SW480 (cell line): ENCODE results near the gene TTL.
"Not testable (repeated sequence)": the region's sequence is repeated elsewhere in the genome, so short reads cannot be mapped to it uniquely, and the experiment has no call there.

ENCODE experiments used
- DNase-seq: peaks from one replicate; pipeline ENCODE4 v3.0.0-alpha.2; 2016; ENCODE audit warnings: low spot score

The TTL gene

DNA sequence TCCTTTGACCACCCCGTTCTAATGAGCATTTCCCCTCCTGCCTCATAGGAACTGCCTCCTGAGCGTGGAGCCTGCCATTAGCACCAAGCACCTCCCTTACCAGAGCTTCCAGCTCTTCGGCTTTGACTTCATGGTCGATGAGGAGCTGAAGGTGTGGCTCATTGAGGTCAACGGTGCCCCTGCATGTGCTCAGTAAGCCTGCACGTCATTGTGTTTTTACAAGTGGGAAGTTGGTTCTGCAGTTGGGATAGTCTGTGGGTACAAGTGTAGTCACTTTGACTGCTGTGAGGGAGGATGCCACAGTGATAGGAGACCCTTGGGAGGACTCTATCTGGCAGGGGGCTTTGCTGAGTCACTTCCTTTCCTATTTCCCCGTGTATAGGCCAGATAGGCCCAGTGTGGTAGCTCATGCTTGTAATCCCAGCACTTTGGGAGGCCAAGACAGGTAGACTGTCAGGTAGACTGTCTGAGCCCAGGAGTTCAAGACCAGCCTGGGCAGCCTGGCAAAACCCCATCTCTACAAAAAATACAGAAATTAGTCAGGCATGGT, 38.4 kb downstream of the TTL start:
- DNase-seq: no peak

- DNase-seq: no peak
Measured at GRCh38 chr2:112523291-112523777, 41.4 kb downstream of the TTL start.

DNA sequence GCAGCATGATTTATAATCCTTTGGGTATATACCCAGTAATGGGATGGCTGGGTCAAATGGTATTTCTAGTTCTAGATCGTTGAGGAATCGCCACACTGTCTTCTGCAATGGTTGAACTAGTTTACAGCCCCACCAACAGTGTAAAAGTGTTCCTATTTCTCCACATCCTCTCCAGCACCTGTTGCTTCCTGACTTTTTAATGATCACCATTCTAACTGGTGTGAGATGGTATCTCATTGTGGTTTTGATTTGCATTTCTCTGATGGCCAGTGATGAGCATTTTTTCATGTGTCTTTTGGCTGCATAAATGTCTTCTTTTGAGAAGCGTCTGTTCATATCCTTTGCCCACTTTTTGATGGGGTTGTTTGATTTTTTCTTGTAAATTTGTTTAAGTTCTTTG, 42.3 kb downstream of the TTL start:
- DNase-seq: not testable (repeated sequence)

DNA sequence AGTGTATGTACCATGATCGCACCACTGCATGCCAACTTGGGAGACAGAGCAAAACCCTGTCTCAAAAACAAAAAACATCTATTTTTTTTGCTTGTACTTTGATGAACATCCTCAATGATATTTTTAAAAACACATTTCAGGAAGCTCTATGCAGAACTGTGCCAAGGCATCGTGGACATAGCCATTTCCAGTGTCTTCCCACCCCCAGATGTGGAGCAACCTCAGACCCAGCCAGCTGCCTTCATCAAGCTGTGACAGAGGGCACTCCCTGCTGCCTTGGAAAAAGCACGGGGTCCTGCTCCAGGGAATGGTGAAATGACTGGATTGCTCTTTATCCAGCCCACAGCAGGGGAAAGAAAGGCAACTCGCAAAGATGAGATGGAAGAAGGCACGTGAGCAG, 46.6 kb downstream of the TTL start:
- no peak for DNase-seq

- DNase-seq: no peak
Measured at GRCh38 chr2:112529757-112530156, 47.8 kb downstream of the TTL start.

DNA sequence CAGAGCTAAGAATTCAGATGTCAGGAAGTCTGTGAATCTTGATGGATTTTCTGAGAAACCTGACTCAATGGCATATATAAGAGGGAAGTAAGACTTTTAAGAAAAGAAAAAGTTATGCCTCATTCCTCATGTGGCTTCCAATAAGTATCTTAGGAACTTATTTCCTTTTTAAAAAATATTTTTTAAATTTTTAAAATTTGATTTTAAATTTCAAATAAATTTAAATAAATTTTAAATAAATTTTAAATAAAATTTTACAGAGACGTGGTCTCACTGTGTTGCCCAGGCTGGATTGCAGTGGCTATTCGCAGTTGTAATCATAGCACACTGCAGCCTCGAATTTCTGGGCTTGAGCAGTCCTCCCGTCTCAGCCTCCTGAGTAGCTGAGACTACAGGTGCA, 48.8 kb downstream of the TTL start:
- DNase-seq: no peak

DNA sequence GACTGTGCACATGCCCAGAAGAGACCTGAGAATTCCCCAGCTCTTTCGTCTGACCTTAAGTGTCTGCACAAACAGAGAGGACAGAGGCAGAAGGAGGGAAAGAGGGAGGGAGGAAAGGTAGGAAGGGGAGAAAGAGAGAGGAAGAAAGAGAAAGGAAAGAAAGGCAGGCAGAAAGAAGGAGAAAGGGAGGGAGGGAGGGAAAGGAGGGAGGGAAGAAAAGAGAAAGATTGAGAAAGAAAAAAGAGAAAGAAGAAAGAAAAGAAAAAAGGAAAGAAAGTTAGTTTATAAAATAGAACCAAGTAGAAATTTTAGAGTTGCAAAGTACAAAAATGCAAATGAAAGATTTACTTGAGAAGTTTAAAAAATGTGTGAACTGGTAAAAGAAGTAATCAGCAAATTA, 52.9 kb downstream of the TTL start:
- no peak for DNase-seq

DNA sequence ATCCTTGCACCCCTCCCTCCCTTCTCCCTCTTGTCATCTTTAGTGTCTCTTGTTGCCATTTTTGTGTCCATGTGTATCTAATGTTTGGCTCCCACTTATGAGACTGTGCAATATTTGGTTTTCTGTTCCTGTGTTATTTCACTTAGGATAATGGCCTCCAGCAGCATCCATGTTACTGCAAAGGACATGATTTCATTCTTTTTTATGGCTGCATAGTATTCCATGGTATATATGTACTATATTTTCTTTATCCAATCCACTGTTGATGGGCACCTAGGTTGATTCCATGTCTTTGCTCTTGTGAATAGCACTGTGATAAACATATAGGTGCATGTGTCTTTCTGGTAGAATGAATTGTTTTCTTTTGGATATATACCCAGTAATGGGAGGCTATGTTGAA, 54.7 kb downstream of the TTL start:
- DNase-seq: not testable (repeated sequence)

GRCh38 chr2:112539306-112539705, 57.4 kb downstream of the TTL start:
- no peak for DNase-seq

GRCh38 chr2:112540906-112541305, 59.0 kb downstream of the TTL start:
- DNase-seq: no peak

DNA sequence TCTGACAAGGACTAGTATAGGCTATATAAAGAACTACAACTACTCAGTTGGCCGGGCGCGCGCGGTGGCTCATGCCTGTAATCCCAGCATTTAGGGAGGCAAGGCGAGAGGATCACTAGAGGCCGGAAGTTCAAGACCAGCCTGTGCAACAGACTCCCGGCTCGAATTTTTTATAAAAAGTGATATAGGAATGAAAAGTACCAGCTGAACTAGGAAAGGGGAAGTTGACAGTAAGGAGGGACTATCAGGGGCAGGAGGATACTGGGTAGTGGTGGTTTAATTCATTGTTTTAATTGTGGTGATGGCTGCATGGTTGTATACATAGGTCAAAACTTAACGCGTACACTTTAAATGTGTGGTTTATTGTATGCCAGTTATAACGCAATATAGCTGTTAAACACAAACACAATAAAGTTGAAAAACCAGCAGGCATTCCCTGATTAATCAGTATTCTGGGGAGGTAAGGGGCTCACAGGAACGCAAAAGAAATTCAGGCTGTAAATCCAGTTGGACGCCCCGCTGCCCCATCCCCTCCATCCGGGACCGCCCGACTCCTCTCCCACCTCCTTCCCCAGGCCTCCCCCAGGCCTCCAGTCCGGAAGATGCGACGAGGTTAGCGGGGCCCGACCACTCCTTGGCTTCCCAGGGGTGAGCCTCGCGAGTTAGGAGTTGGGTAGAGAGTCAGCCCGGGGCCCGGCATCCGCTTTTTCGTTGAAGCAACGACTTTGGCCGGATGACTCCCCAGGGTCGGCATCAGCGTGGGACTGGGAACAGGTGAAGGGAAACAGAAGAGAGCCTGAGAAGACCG, 59.6 kb downstream of the TTL start:
- peak; percentile 10 for DNase-seq

- DNase-seq: peak; percentile 92
Measured at GRCh38 chr2:112542123-112542983, 60.4 kb downstream of the TTL start, which contains the start of gene POLR1B. POLR1B (plus strand) TSS chr2:112542465; CDS start chr2:112542495, 30 bp downstream.

GRCh38 chr2:112542984-112543661, 61.2 kb downstream of the TTL start:
- peak; percentile 46 for DNase-seq

GRCh38 chr2:112547333-112547732, 65.4 kb downstream of the TTL start:
- DNase-seq: no peak

- no peak for DNase-seq
Measured at GRCh38 chr2:112548980-112549379, 67.0 kb downstream of the TTL start.

GRCh38 chr2:112566104-112566503, 84.1 kb downstream of the TTL start:
- no peak for DNase-seq

DNA sequence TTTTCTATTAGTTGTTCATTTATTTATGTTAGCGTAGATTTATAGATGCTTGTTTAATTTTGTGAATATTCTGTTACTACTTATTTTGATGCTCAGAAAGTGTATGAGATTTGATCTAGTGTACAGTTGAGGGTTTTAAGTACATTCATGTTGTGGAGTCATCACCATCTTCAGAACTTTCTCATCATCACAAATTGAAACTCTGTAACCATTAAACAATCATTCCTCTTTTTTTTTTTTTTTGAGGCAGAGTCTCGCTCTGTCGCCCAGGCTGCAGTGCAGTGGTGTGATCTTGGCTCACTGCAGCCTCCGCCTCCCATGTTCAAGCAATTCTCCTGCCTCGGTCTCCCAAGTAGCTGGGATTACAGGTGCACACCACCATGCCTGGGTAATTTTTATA, 84.6 kb downstream of the TTL start:
- DNase-seq: not testable (repeated sequence)

DNA sequence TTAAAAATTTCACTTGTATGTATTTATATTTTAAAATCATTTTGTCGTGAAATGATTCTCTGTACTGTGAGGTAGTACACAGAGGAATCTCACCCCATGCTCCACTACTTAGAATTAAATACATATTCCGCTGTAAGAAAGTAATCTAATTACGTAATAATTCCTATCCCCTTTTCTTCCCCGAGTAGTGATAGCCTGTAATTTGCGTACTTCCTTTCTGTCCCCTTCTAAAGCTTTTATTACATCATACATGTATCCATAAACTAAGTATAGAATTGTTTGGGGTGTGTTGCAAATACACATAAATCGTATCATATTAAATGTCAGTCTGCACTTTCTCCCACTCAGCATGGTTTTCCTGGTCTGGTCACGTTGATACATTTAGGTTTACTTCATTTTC, 90.0 kb downstream of the TTL start:
- DNase-seq: no peak

DNA sequence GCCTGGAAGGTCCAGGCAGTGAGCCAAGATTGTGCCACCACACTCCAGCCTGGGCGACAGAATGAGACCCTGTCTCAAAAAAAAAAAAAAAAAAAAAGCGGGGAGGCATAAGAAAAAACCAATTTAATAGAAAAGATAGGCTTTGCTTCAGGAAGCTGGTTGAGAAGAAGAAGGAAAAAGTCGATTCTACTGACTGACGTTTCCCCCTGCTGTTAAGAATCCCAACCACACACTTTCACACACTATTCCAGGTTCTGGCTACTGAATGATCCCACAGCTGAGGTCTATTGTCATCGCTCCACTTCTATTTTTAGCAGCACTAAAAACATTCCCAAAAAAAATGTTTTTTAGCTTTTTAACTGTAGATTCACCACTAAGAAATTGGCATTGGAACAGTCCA, 95.8 kb downstream of the TTL start:
- DNase-seq: no peak

DNA sequence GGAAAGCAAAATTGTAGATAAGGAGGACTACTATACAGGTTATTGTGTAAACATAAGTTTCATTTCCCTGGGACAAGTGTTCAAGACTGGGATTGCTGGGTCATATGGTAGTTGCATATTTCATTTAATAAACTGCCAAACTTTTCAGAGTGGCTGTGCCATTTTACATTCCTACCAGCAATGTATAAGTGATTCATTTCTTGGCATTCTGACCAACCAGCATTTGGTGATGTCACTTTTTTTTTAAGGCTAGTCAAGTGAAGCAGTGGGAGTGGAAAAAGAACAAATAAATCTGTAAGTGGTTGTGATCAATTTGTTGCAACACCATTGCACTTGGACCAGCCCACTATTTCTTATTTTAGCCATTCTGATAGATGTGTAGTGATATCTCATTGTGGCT, 97.3 kb downstream of the TTL start:
- peak; percentile 40 for DNase-seq

GRCh38 chr2:112580084-112580483, 98.1 kb downstream of the TTL start:
- no peak for DNase-seq

- peak; percentile 74 for DNase-seq
Measured at GRCh38 chr2:112582314-112582746, 100.4 kb downstream of the TTL start.
